Right ventricle myocardium inferior (tissue), 1 donor: ENCODE measurements around the gene PSG5. TPM values are rescaled to one million over a fixed set of nuclear protein-coding genes. Genes with fewer than 3 reads are reported as not detected.
"Not testable (repeated sequence)": the region's sequence is repeated elsewhere in the genome, so short reads cannot be mapped to it uniquely, and the experiment has no call there.

Source experiments
- ATAC-seq: fragments of 200-7000 bp; cut with Tn5 transposase; one replicate; pipeline ENCODE4 v1.9.1; 2020; ENCODE audit warnings: mild to moderate bottlenecking, moderate library complexity
- DNase-seq: peaks from one replicate; pipeline ENCODE4 v3.0.0; 2021; ENCODE audit errors: missing footprints
- intact Hi-C: fragments of 100-400 bp; cut with DNase I; formaldehyde crosslinking; loops from one replicate; pipeline ENCODE4 v1.11.0; 2022
- total RNA-seq: library from RNA; stranded (reverse); fragmentation: NEBNext Ultra II Directional; extraction: Animal tissue kit (Norgen Biotek cat#: 25700); gene quantifications from one replicate; pipeline ENCODE4 v1.2.1, GENCODE V29; 2021
- donor health status: DM: no; HTN: yes; CAD: no; lungs with severe emphysema.

PSG5 gene
- total RNA-seq, 1 donor from 2014 or later = not detected

DNA sequence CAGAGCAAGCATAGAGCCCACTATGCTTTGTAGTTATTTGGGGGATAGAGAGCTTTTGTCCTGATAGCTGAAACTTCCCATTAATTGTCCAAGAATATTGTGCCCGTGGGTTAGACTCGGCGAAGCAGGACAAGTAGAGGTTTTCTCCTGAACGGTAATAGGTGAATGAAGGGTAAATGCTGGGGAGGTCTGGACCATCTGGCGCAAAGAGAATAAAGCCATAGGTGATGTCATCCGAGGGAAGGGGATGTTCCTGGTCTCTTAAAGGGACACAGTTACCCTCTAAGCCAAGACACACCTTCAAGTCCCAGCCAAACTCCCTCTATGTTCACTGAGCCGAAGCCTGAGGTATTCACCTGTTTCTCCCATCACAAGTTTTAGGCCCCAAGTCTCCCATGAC, 8.1 kb upstream of the PSG5 start:
- DNase-seq, ATAC-seq, intact Hi-C loops: not testable (repeated sequence)

DNA sequence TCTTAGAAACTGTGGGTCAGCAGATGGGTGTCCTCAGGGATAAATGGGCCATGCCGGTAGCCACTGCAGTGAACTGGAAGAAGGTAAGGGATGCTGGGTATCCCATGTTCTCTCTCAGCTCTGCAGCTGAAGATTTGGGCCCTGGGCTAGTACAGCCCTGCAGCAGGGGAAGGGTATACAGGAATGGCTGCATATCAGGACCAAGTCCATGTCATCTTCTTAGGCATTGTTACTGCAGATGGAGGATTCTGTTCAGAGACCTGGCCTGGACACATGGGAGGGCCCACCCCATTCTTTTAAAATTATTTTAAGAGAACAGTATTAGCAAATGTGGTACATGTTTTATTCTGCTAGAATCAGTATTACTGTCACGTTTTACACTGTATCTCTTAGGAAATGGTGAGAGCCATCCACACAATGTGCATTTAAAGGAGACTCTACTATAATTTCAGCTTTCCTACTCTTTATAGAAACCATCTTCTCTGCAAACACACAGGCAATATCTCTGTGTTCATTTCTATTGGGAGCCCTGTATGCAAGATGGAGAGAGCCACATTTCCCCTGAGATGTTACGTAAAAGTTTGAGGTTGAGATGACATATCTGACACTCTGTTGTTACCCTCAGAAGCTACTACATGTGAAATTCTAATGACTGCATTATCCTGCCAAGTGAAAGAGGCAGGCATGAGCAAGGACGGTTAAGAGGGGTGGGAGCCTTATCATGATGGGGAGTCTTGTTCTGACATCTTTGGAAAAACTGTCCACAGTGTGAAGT, 6.2 kb upstream of the PSG5 start:
- intact Hi-C loops, ATAC-seq, DNase-seq: not testable (repeated sequence)

DNA sequence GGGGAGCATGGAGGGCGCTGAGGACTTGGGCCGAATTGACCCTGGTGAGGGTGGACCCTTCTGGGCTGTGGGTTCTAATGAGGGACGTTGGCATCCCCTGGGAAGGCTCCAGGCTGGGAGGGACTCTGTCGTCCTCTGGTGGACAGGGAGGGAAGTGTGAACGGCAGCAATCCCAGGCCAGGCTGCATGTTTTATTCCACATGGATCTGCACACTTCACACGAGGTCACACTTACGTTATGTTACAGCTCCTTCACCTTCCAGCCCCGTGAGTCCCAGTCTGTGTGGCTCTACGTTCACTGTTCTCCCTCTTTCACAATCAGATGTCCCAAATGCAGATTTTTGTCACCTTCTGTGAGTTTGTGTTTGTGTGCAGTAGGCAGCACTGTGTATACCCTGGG, 1.8 kb upstream of the PSG5 start:
- intact Hi-C loops, DNase-seq, ATAC-seq: not testable (repeated sequence)

DNA sequence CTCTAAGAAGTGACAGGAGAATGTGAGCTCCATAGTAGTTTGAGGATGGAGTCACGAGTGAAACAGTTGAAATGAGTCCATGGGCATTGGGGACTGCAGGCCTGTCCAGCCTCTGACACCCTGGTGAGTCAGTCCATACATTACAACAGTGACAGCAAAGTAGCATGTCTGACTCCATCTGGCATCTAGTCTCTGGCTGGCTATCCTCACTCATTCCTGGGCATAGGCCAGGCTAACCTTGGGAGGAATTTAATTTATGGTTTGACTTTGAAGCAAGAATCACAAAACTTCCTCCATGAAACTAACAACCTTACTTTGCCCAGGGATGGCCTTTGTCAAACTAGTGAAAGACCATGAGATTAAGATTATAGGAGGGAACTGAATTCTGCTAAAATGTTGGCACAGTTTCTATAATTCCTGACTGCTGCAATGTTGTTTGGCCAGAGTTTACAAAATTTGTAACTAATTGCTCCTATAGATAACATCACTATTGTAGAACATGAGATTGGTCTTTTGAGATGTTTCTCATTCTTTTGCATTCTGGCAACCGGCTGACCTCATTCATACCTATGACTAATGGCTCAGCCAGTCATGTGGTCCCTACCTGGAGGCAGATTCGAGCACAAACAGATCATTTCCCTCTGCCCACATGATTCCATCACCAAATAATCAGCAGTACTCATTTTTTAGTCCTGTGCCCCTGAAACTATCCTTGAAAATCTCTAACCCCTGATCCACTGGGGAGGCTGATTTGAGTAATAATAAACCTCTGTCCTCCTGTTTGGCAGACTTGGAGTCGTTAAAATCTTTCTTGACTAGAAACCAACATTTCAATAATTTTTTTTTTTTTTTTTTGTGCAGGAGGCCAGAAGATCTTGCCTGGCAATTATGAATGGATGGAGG, 4.2 kb downstream of the PSG5 start:
- ATAC-seq, DNase-seq, intact Hi-C loops: not testable (repeated sequence)

DNA sequence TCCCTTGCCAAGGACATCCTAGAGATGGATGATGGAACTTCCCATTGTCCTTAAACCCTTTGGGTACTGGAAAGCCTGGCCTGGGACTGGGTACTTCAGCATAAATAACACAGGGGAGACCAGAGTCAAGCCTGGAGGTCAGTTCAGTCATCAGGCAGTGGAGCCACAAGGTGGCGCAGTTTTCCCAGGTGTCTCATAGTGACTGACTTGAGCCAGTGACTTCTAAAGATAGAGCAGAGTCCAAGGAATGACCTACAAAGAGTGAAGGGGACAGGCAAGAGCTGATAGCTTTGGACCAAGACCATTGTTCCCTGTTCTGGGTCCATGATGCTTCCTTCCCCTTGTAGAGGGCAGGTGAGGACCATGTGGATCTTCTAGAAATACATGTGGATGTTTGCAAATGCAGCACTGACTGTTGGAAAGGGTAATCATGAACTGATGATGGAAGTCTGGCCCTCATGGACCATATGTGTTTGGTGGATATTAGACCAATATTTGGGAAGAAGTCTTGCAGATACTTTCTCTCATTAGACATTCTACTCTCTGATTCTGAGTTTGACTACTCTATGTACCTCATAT, 6.7 kb downstream of the PSG5 start:
- intact Hi-C loops, DNase-seq, ATAC-seq: not testable (repeated sequence)

DNA sequence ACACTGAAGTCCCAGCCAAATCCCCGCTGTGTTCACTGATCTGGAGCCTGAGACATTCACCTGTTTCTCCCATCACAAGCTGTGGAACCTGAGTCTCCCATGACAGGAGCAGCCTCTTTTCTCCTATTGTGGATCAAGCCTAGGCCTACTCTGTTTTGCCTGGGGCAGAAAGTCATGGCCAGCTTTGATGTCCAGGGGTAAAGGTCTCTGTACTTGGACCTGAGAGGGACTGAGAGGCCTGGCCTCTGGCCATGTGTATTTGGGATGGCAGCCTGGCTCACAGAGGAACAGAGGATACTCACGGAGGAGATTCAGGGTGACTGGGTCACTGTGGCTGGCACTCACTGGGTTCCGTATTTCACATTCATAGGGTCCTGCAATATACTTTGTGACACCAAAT, 7.8 kb downstream of the PSG5 start:
- ATAC-seq, intact Hi-C loops, DNase-seq: not testable (repeated sequence)

DNA sequence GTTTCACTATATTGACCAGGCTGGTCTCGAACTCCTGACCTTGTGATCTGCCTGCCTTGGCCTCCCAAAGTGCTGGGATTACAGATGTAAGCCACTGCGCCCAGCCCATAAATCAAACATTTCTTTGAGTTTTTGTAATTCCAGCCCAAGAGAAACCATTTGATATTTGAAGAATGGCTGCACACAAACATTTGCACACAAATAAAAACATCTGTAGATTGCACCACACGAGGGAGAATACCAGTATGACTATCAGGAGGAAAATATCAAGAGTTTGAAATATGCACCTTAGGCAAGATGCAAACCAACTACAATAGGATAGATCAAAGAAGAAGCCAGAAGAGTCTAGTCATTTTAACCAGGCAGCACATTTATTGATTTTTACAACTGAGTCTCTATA, 20.4 kb downstream of the PSG5 start:
- intact Hi-C loops, ATAC-seq, DNase-seq: not testable (repeated sequence)

DNA sequence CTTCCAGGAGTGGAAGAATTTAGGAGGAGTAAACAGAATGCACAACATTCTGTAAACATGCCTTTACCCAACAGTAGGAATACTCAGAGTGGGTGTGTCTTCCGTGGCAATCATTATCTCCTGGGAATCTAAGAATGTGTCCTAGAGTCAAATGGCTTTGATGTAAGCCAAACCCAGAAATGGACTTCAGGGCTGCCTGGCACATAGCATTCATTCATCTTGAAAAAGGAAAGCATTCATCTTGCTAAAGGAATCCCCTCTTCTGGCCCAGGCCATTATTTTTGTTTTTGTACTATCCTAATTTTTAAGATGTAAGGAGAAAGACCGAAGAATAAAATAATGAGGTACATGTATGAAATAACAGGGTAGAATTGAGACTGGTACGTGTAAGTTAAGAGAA, 23.2 kb downstream of the PSG5 start:
- ATAC-seq = not testable (repeated sequence)

DNA sequence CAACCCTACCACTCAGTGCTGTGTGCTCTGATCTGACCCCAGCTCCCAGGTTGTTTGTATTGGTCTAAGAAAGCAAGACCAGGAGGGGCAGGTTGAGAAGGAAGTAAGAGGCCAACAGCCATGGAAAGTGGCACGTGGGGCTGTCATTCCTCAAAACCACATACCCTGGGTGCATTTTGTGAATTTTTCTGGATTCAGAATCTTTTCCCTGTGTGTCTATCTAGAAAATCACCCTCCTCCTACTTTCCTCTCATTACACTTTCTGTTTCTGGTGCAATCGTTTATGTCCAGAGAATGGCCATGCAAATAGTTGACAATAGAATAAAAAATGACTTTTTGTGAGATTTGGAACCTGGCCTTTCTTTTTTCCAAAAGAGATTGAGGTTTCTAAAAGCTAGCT, 24.1 kb downstream of the PSG5 start:
- DNase-seq, intact Hi-C loops, ATAC-seq: not testable (repeated sequence)

More for the DNA sequence above, 23.2 kb downstream of the PSG5 start:
- intact Hi-C loops, DNase-seq: not testable (repeated sequence)

DNA sequence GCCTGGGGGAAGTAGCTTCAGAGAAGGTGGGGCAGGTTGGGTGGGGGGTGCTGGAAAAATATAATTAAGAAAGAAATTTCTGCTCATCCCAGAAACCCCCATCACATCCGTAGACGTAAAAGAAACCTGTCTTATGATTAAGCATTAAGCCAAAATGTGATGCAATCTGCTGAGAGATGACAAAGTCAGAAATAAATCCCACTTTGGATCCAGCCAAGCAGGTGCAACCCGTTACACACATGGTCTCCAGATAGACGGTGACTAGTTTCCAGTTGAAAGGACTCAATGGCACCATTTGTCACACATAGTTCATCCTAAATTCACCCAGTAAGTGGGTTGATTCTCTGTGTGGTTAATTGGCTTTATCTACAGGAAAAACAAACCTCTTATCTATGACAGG, 34.1 kb downstream of the PSG5 start:
- intact Hi-C loops = no loop called here
- DNase-seq = no peak
- ATAC-seq = no peak

DNA sequence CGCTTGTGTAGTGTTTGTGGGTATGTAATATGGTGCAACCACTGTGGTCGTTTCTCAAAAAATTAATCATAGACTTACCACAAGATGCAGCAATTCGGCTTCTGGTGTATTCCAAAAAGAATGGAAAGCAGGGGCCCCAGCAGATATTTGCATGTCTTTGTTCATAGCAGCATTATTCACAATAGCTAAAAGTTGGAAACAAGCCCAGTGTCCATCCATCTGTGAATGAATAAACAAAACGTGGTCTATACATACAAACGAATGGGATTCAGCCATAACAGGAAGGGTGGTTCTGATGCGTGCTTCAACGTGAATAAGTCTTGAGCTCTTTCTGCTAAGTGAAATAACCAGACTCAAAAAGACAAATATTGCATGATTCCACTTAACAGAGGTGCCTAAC, 36.5 kb downstream of the PSG5 start:
- ATAC-seq, DNase-seq, intact Hi-C loops: not testable (repeated sequence)

DNA sequence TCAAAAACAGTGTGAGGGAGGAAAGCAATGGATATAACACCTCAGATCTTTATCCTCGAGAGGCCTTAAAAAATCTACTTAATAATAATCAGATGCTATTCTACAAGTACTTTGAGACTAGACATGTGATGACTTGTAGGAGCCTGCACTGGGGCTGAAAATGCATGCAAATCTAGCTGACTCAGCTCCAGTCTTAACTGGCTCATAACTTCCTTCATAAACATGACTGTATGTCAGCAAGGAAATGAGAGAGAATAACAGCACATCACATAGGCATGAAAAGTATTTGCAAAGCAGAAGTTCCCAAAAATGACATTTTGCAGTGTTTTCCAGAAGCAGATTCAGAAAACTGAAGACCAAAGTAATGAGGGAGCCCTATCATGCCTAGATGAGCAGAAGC, 38.1 kb downstream of the PSG5 start:
- DNase-seq (no peak), ATAC-seq (no peak)
- intact Hi-C loops = no loop called here

DNA sequence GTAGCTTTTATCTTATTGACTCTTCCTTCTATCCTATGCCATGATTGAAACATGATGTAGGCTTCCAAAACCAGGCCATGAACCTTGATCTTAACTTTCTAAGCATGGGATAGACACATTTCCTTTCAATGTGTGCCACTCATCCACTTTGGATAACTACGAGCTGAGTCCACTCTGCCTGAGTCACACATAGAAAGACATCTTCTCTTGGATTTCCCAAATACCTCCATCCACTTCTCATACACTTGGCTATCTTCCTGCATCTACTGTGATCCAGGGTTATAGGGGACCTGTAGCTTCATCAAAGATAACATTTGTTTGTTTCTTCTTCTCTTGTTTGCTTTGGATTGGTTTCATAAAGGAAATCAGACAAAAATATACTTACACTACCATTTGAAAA, 44.6 kb downstream of the PSG5 start:
- intact Hi-C loops, DNase-seq, ATAC-seq: not testable (repeated sequence)

DNA sequence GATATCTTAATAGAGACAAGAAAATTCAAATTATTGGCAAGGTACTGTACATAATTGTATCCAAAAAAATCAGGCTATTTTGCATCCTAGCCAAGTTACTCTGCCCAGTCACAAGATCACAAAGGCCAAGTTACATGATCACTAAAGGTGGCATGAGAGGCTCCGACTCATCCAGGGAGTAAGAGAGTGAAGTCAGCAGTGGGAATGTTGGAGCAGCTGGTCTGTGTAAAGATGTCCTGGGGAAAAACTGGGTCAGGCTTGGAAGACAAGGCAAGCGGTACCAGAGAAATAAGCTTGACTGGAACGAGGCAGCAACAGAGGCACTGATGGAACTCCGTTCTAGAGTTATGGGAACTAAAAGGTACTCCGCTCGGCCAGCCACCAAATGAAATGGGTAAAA, 53.6 kb downstream of the PSG5 start:
- intact Hi-C loops = no loop called here
- DNase-seq (no peak), ATAC-seq (no peak)

DNA sequence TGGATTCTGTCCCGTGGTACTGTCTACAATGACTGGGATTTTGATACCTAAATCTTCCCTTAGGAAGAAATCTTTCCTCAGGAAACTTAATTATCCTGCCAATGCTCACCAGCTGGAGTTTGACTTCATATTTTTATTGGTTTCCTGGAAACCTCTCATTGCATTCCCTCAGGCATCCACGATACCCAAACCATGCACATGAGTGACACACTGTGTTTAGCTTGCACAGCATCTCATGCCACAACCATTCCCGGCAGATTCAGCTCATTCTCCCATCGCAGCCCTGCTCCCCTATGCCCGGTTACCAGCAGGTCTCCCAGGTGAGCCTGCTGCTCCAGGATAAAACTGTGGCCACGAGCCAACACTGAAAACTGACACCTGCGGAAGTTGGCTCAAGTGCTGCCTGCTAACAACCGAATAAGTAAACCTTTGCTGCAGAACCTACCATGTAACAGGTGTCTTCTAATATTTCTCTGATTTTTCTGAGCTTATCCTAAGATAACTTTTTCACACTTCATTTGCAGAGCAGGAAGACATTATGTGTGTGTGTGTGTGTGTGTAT, 55.0 kb downstream of the PSG5 start:
- ATAC-seq, intact Hi-C loops, DNase-seq: not testable (repeated sequence)

DNA sequence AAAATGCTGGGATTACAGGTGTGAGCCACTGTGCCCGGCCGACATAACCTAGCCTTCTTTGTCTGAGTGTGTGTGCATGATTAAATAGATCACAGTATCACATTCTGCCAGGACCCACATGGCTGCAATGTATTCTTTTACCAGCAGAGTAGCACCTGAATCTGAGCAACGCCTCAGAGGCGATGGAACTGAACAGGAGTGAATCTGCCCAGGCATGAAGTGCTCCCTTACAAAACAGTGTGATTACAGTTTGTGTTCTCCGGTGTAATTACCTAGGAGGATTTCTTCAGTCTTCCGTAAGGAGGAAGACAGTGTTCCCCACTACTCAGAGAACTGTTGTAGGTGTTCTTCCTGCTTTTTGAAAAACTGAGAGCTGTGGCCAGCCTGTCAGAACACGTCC, 57.1 kb downstream of the PSG5 start:
- DNase-seq, intact Hi-C loops, ATAC-seq: not testable (repeated sequence)

DNA sequence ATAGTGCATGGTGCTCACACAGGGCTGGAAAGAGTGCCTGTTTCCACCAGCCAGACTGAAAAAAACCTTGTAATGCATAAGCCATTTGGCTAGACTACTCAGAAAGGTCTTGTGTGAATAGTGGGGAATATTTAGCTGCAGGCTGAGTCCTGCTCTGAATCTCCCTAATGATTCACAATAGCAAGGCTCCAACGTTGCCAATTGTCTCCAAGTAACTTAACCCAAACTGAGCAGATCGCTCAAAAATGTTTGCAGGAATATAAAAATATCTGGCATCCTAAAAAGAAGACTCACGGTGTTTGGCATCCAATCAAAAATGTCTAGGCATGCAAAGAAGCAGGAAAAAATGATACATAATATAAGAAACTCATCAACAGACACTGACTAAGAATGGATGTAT, 59.0 kb downstream of the PSG5 start:
- DNase-seq, intact Hi-C loops, ATAC-seq: not testable (repeated sequence)

DNA sequence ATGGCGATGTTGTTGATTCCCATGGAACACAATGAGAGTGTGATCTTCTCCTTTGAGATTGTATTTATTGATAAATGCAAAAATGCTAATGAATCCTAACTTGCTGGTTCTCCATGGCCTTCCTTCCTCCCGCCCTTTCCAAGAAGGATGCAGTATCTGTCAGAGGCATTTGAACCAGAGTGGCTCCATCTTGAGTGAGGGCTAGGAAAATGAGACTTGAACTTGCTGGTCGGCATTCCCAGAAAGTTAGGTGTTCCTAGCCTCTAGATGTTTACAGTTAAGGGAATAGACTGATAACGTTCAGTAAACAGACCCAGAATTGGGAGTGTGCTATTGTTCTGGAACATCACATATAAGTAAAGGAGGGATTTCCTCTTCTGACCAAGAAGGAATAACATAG, 59.6 kb downstream of the PSG5 start:
- intact Hi-C loops = no loop called here
- no peak for DNase-seq
- ATAC-seq = no peak

DNA sequence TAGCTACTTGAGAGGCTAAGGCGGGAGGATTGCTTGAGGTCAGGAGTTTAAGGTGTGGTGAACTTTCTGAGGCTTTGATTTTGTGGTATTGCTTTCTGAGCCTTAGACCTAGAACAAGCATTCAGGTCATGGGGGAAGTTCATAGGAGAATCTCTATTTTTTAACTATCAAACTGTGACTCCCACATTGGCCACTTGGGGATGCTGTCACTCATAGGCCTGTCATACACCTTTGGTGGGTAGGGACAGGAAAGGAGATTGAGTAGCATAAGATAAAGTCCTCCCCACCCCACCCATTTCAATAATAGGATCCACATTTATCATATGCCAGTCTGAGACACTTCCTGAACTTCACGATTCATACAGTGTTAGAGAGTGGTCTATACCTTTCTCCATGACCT, 62.0 kb downstream of the PSG5 start:
- intact Hi-C loops = no loop called here
- DNase-seq (no peak), ATAC-seq (no peak)
